ENCODE results near the gene PBRM1.

The PBRM1 gene

GRCh38 chr3:52563984-52564383, 121.7 kb downstream of the PBRM1 start:
- no peak for DNase-seq

DNA sequence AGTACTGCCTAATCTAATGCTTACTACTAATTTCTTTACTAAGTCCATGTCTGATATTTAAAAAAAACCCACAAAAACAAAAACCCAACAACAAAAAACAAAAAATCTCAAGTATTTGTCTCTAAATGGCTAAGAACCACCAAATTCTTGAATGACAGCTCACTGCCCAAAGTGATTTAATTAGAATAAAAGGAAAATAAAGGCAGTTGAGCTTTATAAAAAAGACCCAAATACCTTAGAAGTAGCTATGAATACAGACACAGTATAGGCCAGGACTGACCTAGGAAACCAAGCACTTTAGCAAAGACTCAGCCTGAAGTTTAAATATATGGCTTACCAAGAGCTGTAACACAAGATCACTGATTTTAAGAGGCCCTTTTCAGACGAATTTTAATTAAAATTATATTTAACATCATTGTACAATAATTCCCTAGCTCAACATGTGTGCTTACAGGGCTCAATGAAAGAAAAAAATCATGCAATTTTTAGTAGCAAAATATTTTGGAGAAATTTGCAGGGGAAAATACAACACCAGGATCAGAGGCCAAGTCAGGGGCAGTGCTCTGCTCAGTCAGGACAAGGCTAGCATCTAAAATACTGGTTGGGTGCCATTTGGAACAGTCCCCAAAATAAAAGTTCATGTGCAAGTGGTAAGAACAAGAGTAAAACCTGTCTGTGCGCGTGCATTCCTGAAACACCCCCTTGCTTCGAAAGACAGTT, 124.5 kb downstream of the PBRM1 start:
- no peak for DNase-seq

- DNase-seq = no peak
Observed at GRCh38 chr3:52558436-52558835, 127.3 kb downstream of the PBRM1 start.

DNA sequence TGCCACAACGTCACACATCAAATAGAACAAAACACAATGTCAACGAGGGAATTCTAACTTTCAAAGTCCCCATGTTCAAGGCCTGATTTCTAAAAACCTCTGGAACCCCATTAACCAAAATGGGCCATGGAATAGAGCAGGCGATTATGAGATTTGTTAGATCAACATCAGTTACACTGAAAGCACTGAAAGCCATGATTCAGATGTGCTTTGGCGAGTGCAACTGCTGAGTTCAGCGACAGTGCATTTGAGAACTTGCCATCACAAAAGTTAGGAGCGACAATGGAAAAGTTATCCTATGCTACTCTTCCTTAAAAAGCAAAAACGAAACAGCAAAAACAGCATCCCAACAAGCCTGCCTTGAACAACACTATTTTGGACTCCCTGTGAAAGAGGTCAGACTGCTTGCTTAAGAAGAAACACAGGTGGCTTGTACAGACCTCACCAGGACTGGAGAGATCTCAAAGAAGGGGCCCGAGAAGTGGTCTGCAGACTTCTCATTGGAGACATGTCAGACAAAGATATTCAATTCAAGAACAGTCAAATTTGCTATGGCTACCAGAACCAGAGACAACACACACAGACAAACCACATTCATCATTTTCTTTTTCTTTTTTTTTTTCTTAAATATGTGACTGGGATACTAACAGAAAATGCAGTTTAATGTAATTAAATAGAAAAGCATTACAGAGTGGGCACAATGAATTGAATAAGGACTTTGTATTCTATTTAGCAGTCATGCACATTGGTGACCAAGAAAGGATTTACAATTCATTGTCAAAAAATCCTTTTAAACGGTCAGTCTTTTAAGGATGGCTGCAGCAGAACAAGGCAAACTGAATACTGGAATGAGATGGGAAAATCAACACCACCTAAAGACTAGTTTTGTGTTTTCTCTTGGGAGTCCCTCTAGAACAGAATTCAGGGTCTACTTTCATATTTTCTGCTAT, 128.4 kb downstream of the PBRM1 start:
- no peak for DNase-seq

GRCh38 chr3:52555056-52555455, 130.7 kb downstream of the PBRM1 start:
- DNase-seq = no peak

GRCh38 chr3:52554026-52554755, 131.5 kb downstream of the PBRM1 start:
- no peak for DNase-seq

GRCh38 chr3:52552089-52552488, 133.6 kb downstream of the PBRM1 start:
- DNase-seq = no peak

- no peak for DNase-seq
Observed at GRCh38 chr3:52551118-52551517, 134.6 kb downstream of the PBRM1 start.

GRCh38 chr3:52547143-52547542, 138.6 kb downstream of the PBRM1 start:
- peak; percentile 33 for DNase-seq

DNA sequence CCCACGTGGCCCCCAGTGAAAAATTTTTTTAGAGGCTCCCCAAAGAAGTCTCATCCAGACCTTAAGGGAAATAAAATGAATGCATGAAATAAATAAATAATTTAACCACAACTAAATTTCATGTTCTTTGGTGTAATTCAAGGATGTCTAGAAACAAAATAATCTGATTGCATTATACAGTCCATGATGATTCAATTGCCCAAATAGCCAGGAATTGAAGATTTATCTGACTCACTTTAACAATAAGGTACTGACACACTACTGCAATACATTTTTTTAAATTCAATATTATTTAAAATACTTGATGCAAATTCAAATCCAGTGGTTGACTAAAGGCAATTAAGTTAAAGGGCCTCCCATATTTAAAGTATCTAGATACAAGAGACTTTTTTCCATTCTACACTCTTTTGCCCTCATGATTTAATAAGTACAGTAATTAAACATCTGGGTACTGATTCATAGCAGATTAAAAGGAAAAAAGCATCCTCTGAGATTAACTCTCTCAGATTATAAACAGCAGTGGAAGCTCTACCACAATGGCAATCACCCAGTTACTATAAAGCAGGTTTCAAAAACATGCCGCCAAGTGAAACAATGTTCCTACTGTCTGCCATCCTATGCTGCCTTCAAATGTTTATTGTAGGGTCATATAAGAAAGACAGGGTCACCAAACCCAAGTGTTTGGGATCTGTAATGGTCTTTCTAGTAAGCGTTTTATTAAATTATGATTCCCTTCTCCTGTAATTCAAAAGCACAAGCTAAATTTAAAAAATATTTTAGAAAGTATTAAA, 139.4 kb downstream of the PBRM1 start:
- no peak for DNase-seq

DNA sequence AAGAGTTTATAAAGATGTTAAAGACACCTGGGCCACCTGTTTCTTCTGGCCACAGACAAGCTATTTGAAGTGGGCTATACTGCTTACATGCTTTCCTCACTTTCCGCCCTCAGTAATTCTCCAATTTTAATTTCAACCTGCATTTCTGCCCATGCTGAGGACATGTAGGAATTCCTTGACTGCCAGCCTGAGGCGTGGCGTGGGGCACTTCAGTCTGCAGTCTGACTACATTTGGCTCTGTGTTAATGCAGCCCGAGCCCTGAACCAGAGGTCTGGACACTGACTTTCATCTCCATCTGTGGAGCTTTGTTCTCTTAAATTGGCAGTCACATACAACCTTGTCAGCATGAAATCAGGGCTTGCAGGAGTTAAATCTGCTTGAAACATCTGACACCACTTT, 140.8 kb downstream of the PBRM1 start:
- no peak for DNase-seq

DNA sequence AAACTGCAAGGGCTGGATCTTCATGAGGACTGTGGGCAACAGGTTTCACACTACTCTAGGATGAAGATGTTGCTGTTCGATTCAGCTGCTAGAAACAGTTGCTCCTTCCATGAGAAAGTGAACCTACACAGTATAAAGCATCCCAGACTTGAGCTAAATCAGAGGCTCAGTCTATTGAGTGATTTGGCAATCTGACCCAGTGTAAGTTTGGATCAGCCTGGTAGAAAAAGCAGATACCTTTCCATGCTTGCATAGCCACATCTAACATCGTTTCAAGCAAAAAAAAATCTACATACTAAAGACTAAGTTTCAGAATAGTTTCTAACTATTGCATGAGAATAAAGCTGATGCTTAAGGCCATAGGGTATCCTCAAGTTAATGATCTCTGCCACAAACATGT, 144.7 kb downstream of the PBRM1 start:
- DNase-seq = no peak

- no peak for DNase-seq
Observed at GRCh38 chr3:52539010-52539653, 146.6 kb downstream of the PBRM1 start.

DNA sequence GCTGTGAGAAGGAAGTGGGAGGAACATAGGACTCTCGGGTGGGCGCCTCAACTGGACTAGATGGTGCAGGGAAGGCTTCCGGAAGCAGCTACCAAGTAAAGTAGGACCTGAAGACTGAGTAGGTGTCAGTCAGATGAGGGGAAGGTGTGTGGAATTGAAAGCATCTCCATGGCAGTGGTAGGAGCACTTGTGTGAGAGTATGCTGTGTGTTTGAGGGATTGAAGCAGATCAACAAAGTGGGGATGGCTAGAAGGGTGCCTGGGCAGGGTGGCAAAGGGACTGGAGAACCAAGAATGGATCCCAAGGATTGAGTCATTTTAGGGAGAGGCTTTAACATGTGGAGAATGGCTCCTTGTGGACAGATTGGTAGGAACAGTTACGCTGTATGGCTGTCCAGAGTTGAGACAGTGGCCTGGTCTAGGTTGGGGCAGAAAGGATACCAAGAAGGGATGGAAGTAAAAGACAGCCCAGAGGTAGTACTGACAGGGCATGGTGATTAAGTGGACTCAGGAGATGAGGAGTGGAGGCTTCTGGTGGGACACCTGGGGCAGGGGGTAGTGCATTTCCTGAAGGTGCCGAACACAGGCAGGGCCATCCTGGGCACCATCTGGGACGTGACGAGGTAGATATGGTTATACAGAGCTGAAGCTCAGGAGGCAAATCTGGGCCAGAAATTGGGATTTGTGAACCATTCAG, 147.8 kb downstream of the PBRM1 start:
- no peak for DNase-seq

GRCh38 chr3:52537165-52537620, 148.5 kb downstream of the PBRM1 start:
- peak; percentile 64 for DNase-seq

DNA sequence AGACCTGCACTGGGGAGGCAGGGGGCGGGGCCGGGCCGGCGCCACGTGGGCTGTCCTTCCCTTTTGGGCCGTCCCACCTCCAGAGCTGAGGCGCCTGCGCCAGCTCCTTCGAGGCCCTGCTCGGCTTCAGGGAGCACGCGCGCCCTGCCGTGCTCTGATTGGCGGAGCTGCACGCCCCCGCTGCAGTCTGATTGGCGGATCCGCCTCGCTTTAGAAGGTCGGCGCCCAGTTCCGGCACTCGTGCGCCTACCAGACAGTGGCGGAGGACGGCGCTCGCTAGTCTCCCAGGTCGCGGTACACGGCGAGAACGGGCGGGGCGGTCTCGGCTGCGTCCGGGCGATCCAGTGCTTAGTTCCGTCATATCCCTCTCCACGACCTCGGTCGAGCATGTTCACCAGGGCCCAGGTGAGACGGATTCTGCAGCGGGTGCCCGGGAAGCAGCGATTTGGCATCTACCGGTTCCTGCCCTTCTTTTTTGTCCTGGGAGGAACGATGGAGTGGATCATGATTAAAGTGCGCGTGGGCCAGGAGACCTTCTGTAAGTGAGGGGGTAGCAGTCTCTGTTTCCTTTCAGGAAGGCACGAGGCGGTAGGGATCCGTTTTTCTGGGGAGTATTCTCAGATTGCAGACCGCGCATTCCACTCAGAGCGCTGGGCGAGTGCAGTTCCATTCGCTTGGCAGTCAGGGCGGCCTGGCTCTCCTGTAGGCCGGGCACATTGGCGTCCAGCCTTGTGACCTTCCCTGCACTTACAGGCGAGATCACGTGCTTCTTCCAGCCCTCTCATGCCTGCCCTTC, 149.1 kb downstream of the PBRM1 start, which contains the start of gene UQCC5:
Gene UQCC5, plus strand, starts transcription at position 237 of the 796 bp plus-strand sequence. Its CDS starts 151 bp downstream, at position 388.
- DNase-seq = peak; percentile 99

GRCh38 chr3:52536112-52536368, 149.7 kb downstream of the PBRM1 start:
- no peak for DNase-seq

DNA sequence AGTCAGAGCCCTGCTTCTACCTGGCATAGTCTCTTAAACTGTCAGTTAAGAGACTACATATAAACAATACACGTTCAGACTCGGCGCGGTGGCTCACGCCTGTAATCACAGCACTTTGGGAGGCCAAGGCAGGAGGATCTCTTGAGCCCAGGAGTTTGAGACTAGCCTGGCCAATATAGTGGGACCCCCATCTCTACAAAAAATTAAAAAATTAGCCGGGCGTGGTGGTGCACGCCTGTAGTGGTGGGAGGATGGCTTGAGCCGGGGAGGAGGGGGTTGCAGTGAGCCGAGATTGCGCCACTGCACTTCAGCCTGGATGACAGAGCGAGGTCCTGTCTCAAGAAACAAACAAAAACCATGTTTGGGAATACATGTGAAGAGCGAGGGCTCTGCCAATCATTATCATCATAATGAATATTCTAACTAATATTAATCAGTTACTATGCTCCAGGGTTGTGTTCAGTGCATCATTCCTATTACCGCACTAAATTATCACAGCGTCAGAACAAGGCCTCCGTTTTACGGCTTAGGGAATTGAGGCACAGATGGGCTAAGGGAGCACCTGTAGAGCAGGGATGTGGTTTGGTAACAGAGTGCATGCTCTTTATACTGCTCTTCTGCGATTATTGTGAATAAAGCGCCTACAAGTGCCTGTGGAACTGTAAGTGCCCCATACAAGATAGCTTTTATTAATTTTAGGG, 150.2 kb downstream of the PBRM1 start:
- no peak for DNase-seq

- no peak for DNase-seq
Observed at GRCh38 chr3:52534281-52535183, 151.2 kb downstream of the PBRM1 start.
